SU-DHL-6 (cell line): Measurements from ENCODE around the gene FYCO1.

Experiments
- EZH2phosphoT487 ChIP-seq: fragments of 200-600 bp; sonication (generic), shearing (Covaris generic); conservative IDR thresholded peaks from 2 replicates; pipeline ENCODE4 v1.6.1; 2018; ENCODE audit warnings: mild to moderate bottlenecking, antibody characterized with exemption, low read length, moderate library complexity, mixed read lengths
- TF ChIP-seq, protein P1 (sequence below): fragments of 200-600 bp; sonication (generic); IDR thresholded peaks from one replicate; pipeline ENCODE4 v1.5.1; 2017; ENCODE audit warnings: antibody characterized with exemption, mild to moderate bottlenecking, low read length, moderate library complexity; ENCODE audit not compliant: insufficient read depth, poor library complexity, severe bottlenecking

GRCh38 chr3:45872569-45872968 lies 123.1 kb downstream of the FYCO1 start:
- TF ChIP-seq, protein P1, sequence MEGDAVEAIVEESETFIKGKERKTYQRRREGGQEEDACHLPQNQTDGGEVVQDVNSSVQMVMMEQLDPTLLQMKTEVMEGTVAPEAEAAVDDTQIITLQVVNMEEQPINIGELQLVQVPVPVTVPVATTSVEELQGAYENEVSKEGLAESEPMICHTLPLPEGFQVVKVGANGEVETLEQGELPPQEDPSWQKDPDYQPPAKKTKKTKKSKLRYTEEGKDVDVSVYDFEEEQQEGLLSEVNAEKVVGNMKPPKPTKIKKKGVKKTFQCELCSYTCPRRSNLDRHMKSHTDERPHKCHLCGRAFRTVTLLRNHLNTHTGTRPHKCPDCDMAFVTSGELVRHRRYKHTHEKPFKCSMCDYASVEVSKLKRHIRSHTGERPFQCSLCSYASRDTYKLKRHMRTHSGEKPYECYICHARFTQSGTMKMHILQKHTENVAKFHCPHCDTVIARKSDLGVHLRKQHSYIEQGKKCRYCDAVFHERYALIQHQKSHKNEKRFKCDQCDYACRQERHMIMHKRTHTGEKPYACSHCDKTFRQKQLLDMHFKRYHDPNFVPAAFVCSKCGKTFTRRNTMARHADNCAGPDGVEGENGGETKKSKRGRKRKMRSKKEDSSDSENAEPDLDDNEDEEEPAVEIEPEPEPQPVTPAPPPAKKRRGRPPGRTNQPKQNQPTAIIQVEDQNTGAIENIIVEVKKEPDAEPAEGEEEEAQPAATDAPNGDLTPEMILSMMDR: no peak
- no peak for TF ChIP-seq EZH2phosphoT487
